Vagina (tissue), 2 donors: ENCODE measurements around the gene ARHGAP18.

Source experiments
- CTCF ChIP-seq, 3 experiments: fragments of 450-650 bp in 2 of 3; fragments of 200-600 bp in 1 of 3; sonication (generic) in 1 of 3; IDR thresholded peaks; one replicate each; pipeline ENCODE4 v1.5.1; 2017 to 2019; ENCODE audit warnings: antibody characterized with exemption in 3 of 3, mild to moderate bottlenecking in 2 of 3, moderate library complexity in 2 of 3
- POLR2A ChIP-seq, 2 donors: fragments of 450-650 bp; IDR thresholded peaks; one replicate each; pipeline ENCODE4 v1.6.1; 2017; ENCODE audit warnings: antibody characterized with exemption in 2 of 2, mild to moderate bottlenecking in 2 of 2, moderate library complexity in 2 of 2
- POLR2AphosphoS5 ChIP-seq, 2 donors: sonication (generic); formaldehyde crosslinking; IDR thresholded peaks; one replicate each; pipeline ENCODE4 v1.9.0; 2017; ENCODE audit warnings: antibody characterized with exemption in 2 of 2, mild to moderate bottlenecking in 2 of 2, low read depth in 1 of 2; ENCODE audit not compliant: insufficient read depth in 1 of 2

- TF ChIP-seq CTCF (IDR thresholded peaks at IDR 0.05) (no peak), POLR2A (IDR thresholded peaks at IDR 0.05) (no peak), POLR2AphosphoS5 (IDR thresholded peaks at IDR 0.05; ENCODE audit: insufficient read depth in 1 of 2, low read depth in 1 of 2) (no peak)
Measured at GRCh38 chr6:129620234-129620610, 89.8 kb downstream of the ARHGAP18 start.
